ENCODE measurements around the gene KRTAP4-5.
"Not testable (repeated sequence)": the region's sequence is repeated elsewhere in the genome, so short reads cannot be mapped to it uniquely, and the experiment has no call there.

Gene KRTAP4-5

GRCh38 chr17:41108728-41109386 is 40.8 kb downstream of the KRTAP4-5 start:
- not testable (repeated sequence) for DNase-seq (ENCODE audit: low read depth, low spot score)

GRCh38 chr17:41107941-41108450 is 41.6 kb downstream of the KRTAP4-5 start:
- no peak for DNase-seq (ENCODE audit: low read depth, low spot score)

- not testable (repeated sequence) for DNase-seq (ENCODE audit: low read depth, low spot score)
Observed at GRCh38 chr17:41105347-41105746, 44.3 kb downstream of the KRTAP4-5 start, which contains the start of gene KRTAP4-9. Gene KRTAP4-9, plus strand, starts transcription at chr17:41105389. Its CDS starts 0 bp downstream, at chr17:41105389.

GRCh38 chr17:41104386-41105038 is 45.1 kb downstream of the KRTAP4-5 start:
- not testable (repeated sequence) for DNase-seq (ENCODE audit: low read depth, low spot score)

- no peak for DNase-seq (ENCODE audit: low read depth, low spot score)
Observed at GRCh38 chr17:41103896-41104295, 45.7 kb downstream of the KRTAP4-5 start.

- no peak for DNase-seq (ENCODE audit: low read depth, low spot score)
Observed at GRCh38 chr17:41101586-41102259, 47.9 kb downstream of the KRTAP4-5 start, which contains the start of gene KRTAP4-16. Gene KRTAP4-16, minus strand, starts transcription at chr17:41102209. Its CDS starts 0 bp downstream, at chr17:41102209.

- DNase-seq (ENCODE audit: low read depth, low spot score): not testable (repeated sequence)
Observed at GRCh38 chr17:41099682-41100480, 49.7 kb downstream of the KRTAP4-5 start.
